Right cardiac atrium (tissue), 5 donors: Measurements from ENCODE around the gene TAOK3. TPM values are rescaled to one million over a fixed set of nuclear protein-coding genes. Genes with fewer than 3 reads are reported as not detected.
A peak's percentile ranks its signal among the peaks of the same experiment; 100 is the strongest.
"Not testable (repeated sequence)": the region's sequence is repeated elsewhere in the genome, so short reads cannot be mapped to it uniquely, and the experiment has no call there.

Experiments used
- ATAC-seq, 2 donors: fragments of 200-7000 bp; cut with Tn5 transposase; one replicate each; pipeline versions ENCODE4 v1.8.0 to v1.9.1; 2020; ENCODE audit warnings: moderate library complexity in 2 of 2, mild to moderate bottlenecking in 1 of 2
- DNase-seq, 3 donors: peaks; one replicate each; pipeline ENCODE4 v3.0.0-alpha.2; 2020
- H3K27ac ChIP-seq: one replicate; pipeline ENCODE4 v1.5.1; 2013; ENCODE audit warnings: mild to moderate bottlenecking, low read length, control low read depth, moderate library complexity
- H3K27me3 ChIP-seq: one replicate; pipeline ENCODE4 v1.6.1; 2013; ENCODE audit not compliant: control insufficient read depth, insufficient read depth
- H3K4me1 ChIP-seq: one replicate; pipeline ENCODE4 v1.6.1; 2013; ENCODE audit warnings: low read length; ENCODE audit not compliant: control insufficient read depth, insufficient read depth
- H3K4me3 ChIP-seq: one replicate; pipeline ENCODE4 v1.5.1; 2013; ENCODE audit warnings: low read length, control low read depth
- H3K9me3 ChIP-seq: one replicate; pipeline ENCODE4 v1.6.1; 2013; ENCODE audit warnings: low read length; ENCODE audit not compliant: control insufficient read depth
- WGBS: extraction: QIAGEN DNeasy Blood & Tissue Kit; methylation state at CpG from one replicate; pipeline ENCODE4 v1.1.7; 2013; 5-methylcytosine and 5-hydroxymethylcytosine counted together
- intact Hi-C, 4 donors: fragments of 100-400 bp; cut with DNase I; formaldehyde crosslinking; loops; one replicate each; pipeline versions ENCODE4 v1.11.0 to v1.14.0; 2022 to 2023
- polyA plus RNA-seq: library from polyadenylated mRNA; stranded (reverse); fragments of 200-250 nt; gene quantifications from one replicate; pipeline ENCODE4 v1.2.3, GENCODE V29; 2013
- total RNA-seq, 4 donors: library from RNA; stranded (reverse); fragmentation: NEBNext Ultra II Directional; extraction: Animal tissue kit (Norgen Biotek cat#: 25700); gene quantifications; one replicate each; pipeline ENCODE4 v1.2.1, GENCODE V29; 2021
- donor health status: healthy with polysubstance abuse.
- donor health status: DM: no; HTN: yes; CAD: no.
- donor health status: DM: no; HTN: no; CAD: no.
- donor health status: DM: no; HTN: yes; CAD: no; lungs with severe emphysema.
- donor health status: DM: yes; HTN: yes; CAD: no.

Gene TAOK3
- total and polyA plus RNA-seq, 5 donors: 16.9 to 29.1 (median 24.5) TPM

DNA sequence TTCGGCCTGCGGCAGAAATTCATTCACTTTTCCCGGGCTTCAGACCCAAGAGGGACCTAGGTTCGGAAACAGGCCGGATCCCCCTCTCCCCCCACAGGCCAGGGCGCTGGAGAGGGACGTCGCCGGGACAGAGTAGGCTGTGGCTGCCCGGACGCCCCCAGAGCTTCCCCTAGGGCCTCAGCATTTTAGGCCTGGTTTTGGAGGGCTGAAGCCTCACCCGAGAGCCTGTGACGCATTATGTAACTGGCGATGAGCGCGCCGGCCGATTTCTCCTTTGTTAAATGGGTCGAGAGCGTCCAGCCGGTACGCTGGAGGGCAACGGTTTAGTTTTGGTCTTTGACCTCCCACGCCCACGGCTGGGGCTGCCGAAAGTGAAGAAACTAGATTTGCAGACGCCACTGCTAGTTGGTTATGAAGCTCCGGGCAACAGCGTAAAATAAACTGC, 236.1 kb downstream of the TAOK3 start:
- peaks cover 7% of the 10 kb centered on the region for H3K4me1 ChIP-seq
- 1% methylated on average over 29 of the region's 29 CpGs for WGBS

DNA sequence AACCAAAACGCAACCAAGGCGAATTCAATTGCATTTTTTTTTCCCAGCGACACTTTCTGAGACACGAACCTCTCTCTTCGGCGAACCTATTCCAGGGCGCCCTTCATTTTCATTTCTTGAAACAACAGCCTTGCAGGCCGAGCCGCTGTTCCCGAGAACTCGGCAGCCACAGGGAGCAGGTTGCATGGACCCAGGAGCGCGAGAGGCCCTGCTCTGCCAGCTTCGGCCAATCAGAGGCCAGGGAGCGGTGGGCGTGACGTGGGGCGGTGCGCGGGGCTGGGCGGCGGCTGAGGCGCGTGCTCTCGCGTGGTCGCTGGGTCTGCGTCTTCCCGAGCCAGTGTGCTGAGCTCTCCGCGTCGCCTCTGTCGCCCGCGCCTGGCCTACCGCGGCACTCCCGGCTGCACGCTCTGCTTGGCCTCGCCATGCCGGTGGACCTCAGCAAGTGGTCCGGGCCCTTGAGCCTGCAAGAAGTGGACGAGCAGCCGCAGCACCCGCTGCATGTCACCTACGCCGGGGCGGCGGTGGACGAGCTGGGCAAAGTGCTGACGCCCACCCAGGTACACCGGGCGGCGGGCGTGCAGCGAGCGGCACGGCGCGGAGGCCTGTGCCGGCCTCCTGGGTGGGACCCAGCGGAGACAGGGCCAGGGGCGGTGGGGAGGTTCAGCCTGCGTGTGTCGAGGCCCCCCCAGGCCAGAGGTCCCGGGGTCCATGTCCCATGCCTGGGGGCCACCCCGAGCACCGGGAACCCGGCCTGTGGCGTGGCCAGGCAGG, 236.7 kb downstream of the TAOK3 start, which contains the start of gene PEBP1:
Gene PEBP1, plus strand, starts transcription at position 337 of the 771 bp plus-strand sequence. Its CDS starts 86 bp downstream, at position 423.
- under 1% methylated on average over 70 of the region's 70 CpGs for WGBS
- intact Hi-C loops: no loop called here
- Histone ChIP-seq H3K4me3 (peak within 1 kb of the TSS; percentile 67), H3K9me3 (no peaks in the 10 kb centered on the region), H3K27ac (peak within 1 kb of the TSS; percentile 89), H3K4me1 (peaks cover 7% of the 10 kb centered on the region), H3K27me3 (no peaks in the 10 kb centered on the region)
- peak; percentile 100 for ATAC-seq
- peak; percentile 95 to 99 (median 98) for DNase-seq

More for the DNA sequence above, 236.1 kb downstream of the TAOK3 start:
- Histone ChIP-seq H3K4me3 (peak overlapping the region; percentile 67), H3K9me3 (no peaks in the 10 kb centered on the region), H3K27me3 (no peaks in the 10 kb centered on the region), H3K27ac (peak overlapping the region; percentile 89)
- peak; percentile 64 for ATAC-seq
- intact Hi-C loops: no loop called here
- DNase-seq: peak; percentile 61 to 83 (median 81)

GRCh38 chr12:118129436-118129835, 243.3 kb downstream of the TAOK3 start:
- H3K27ac ChIP-seq, DNase-seq, H3K27me3 ChIP-seq, H3K4me1 ChIP-seq, ATAC-seq, intact Hi-C loops, H3K4me3 ChIP-seq, H3K9me3 ChIP-seq: not testable (repeated sequence)
- WGBS: 96% methylated on average over 5 of the region's 5 CpGs

DNA sequence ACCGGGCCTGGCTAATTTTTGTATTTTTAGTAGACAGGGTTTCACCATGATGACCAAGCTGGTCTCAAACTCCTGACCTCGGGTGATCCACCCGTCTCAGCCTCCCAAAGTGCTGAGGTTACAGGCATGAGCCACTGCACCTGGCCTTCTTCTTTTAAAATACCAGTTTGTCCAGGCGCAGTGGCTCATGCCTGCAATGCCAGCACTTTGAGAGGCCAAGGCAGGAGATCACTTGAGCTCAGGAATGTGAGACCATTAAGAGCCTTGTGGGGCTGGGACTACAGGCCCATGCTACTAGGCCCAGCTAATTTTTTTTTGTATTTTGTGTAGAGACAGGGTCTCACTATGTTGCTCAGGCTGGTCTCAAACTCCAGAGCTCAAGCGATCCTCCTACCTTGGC, 244.8 kb downstream of the TAOK3 start:
- intact Hi-C loops: no loop called here

DNA sequence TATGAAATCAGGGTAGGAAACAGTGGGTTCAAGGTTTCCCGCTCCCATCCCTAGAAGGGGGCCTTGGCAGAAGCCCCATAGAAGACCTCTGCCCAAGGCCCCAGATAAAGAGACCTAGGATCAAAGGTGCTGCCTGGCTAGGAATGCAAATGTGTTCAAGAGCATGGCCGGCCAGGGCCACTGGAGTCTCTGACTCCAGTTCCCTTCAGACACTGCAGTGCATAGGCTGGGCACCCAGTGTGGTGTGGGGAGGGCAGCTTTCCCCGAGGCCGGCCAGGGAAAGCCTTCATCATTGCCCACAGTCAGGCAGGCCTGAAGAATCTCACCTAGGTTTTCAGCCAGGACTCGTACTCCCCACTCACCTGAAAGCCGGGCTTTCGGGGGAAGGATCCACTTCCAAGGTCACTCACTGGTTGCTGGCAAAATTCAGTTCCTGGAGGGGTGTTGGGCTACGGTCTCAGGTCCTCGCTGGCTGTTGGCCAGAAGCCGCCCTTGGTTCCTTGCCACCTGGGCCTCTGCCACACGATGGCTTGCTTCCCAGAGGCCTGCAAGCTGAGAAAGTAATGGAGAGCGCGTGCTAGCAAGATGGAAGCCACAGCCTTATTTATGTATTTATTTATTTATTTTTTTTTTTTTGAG, 246.5 kb downstream of the TAOK3 start:
- H3K4me1 ChIP-seq: no peaks in the 10 kb centered on the region
- ATAC-seq: peak; percentile 47 to 50
- 71% methylated on average over 13 of the region's 13 CpGs for WGBS
- no peak overlapping the region for H3K4me3 ChIP-seq
- DNase-seq: peak in 2 of 3 donors; percentile 81 to 83
- no peaks in the 10 kb centered on the region for H3K27me3 ChIP-seq
- no peaks in the 10 kb centered on the region for H3K9me3 ChIP-seq
- intact Hi-C loops: no loop called here
- H3K27ac ChIP-seq: no peak overlapping the region

More for the DNA sequence above, 244.8 kb downstream of the TAOK3 start:
- ATAC-seq: no peak
- 87% methylated on average over 5 of the region's 5 CpGs for WGBS
- Histone ChIP-seq H3K4me1 (no peaks in the 10 kb centered on the region), H3K9me3 (no peaks in the 10 kb centered on the region), H3K27ac (no peak overlapping the region), H3K4me3 (no peak overlapping the region), H3K27me3 (no peaks in the 10 kb centered on the region)
- DNase-seq: no peak

DNA sequence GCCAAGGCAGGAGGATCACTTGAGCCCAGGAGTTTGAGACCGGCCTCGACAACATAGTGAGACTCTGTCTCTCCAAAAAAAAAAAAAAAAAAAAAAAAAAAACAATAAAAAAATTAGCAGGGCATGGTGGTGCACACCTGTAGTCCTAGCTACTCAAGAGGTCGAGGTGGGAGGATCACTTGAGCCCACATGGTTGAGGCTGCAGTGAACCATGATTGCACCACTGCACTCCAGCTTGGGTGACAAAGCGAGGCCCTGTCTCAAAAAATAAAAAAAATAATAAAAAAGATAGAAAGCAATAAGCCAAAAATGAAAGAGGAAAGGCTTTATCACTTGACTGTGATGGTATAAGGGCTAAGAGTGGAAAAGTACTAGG, 247.0 kb downstream of the TAOK3 start:
- 94% methylated on average over 4 of the region's 4 CpGs for WGBS
- Histone ChIP-seq H3K27me3 (no peaks in the 10 kb centered on the region), H3K4me1 (peaks cover 3% of the 10 kb centered on the region), H3K4me3 (no peak overlapping the region), H3K27ac (no peak overlapping the region), H3K9me3 (no peaks in the 10 kb centered on the region)
- DNase-seq (no peak), ATAC-seq (no peak)
- intact Hi-C loops: no loop called here

DNA sequence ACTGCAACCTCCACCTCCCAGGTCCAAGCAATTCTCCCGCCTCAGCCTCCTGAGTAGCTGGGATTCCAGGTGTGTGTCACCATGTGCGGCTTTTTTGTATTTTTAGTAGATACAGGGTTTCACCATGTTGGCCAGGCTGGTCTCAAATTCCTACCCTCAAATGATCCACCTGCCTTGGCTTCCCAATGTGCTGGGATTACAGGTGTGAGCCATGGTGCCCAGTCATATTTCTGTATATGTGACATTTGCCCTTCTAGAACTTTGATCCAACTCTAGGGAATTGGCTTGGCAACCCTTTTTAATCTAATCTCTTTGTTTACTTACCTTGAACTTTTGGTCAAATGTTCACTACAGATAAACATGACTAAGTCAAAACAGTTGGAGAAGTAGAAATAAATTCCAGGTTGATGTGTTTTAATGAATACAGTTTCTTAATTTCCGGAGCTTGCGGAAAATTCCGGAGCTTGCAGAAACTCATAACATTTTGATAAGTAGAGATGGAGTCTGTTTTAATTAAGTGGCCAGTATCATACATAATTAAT, 248.3 kb downstream of the TAOK3 start:
- WGBS: 94% methylated on average over 5 of the region's 5 CpGs
- ATAC-seq (no peak), DNase-seq (no peak)
- Histone ChIP-seq H3K9me3 (no peaks in the 10 kb centered on the region), H3K27me3 (no peaks in the 10 kb centered on the region), H3K4me3 (no peak overlapping the region), H3K4me1 (peaks cover 3% of the 10 kb centered on the region), H3K27ac (no peak overlapping the region)
- intact Hi-C loops: loop anchor here in 3 of 4 donors (5.0 kb wide), 1 partner anchor 253 kb away; the partner anchor contains the start of gene SUDS3 (in 3 of the 3)

DNA sequence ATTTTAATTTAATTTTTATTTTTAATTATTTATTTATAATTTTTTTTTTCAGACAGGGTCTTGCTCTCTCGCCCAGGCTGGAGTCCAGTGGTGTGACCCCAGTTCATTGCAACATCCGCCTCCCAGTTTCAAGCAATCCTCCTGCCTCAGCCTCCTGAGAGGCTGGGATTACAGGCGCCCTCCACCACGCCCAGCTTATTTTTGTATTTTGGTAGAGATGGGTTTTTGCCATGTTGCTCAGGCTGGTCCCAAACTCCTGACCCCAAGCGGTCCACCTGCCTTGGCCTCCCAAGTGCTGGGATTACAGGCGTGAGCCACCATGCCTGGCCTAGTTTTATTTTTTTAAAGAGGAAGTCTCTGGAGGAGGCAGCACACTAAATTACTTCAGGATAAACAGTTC, 250.4 kb downstream of the TAOK3 start:
- no peak for ATAC-seq

GRCh38 chr12:118120579-118121363, 251.9 kb downstream of the TAOK3 start:
- Histone ChIP-seq H3K4me1 (peaks cover 5% of the 10 kb centered on the region), H3K27me3 (no peaks in the 10 kb centered on the region), H3K4me3 (no peak overlapping the region), H3K9me3 (no peaks in the 10 kb centered on the region), H3K27ac (peak overlapping the region; percentile 64)
- DNase-seq (peak; percentile 73 to 87 (median 87)), ATAC-seq (peak; percentile 77 to 90)
- 23% methylated on average over 8 of the region's 8 CpGs for WGBS
- intact Hi-C loops: loop anchor here in 3 of 4 donors (5.0 kb wide), 1 partner anchor 257 kb away; the partner anchor contains the start of gene SUDS3 (in 3 of the 3)

More for the DNA sequence above, 250.4 kb downstream of the TAOK3 start:
- WGBS: 97% methylated on average over 6 of the region's 6 CpGs
- intact Hi-C loops: loop anchor here in 3 of 4 donors (5.0 kb wide), 1 partner anchor 255 kb away; the partner anchor contains the start of gene SUDS3 (in 3 of the 3)
- H3K9me3 ChIP-seq: no peaks in the 10 kb centered on the region
- H3K4me1 ChIP-seq: peaks cover 3% of the 10 kb centered on the region
- no peak for DNase-seq
- no peaks in the 10 kb centered on the region for H3K27me3 ChIP-seq
- H3K27ac ChIP-seq: no peak overlapping the region
- H3K4me3 ChIP-seq: no peak overlapping the region

DNA sequence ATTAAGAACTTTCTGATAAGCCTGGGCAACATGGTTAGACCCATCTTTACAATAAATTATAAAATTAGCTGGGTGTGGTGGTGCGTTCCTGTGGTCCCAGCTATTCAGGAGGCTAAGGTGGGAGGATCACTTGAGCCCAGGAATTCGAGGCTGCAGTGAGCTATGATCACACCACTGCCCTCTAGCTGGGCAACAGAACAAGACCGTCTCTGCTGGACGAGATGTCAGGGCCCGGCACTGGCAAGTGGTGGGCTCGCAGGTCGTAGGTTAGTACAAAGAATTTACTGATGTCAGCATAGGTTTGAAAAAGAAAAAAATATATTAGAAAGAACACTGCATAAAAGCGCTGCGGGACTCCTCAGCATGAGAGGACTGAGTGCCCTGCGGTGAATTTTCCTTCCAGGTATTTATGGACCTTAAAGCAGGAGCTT, 253.2 kb downstream of the TAOK3 start:
- H3K4me3 ChIP-seq: no peak overlapping the region
- peaks cover 6% of the 10 kb centered on the region for H3K4me1 ChIP-seq
- H3K9me3 ChIP-seq: no peaks in the 10 kb centered on the region
- intact Hi-C loops: no loop called here
- no peaks in the 10 kb centered on the region for H3K27me3 ChIP-seq
- DNase-seq (no peak), ATAC-seq (no peak)
- H3K27ac ChIP-seq: no peak overlapping the region
- WGBS: 84% methylated on average over 10 of the region's 10 CpGs
